Measurements from ENCODE around the gene NDUFS7. TPM values are rescaled to one million over a fixed set of nuclear protein-coding genes. Genes with fewer than 3 reads are reported as not detected.
A peak's percentile ranks its signal among the peaks of the same experiment; 100 is the strongest.

Gene NDUFS7
- polyA plus RNA-seq, 3 donors, result 119 to 232 (median 211) TPM

- Histone ChIP-seq H4K20me1 (ENCODE audit: insufficient read depth, low read length) (peaks cover 73% of the 10 kb centered on the region), H3K27ac (ENCODE audit: low read depth in 1 of 2, low read length in 2 of 2) (peak overlapping the region; percentile 17 to 81), H2AFZ (ENCODE audit: insufficient read depth, low read depth, low read length, poor library complexity, severe bottlenecking) (no peak overlapping the region), H3K27me3 (ENCODE audit: control insufficient read depth in 2 of 2, insufficient read depth in 2 of 2, low read length in 2 of 2) (no peaks in the 10 kb centered on the region), H3K4me2 (replicated peaks; ENCODE audit: extremely low read depth, low read length, poor library complexity, severe bottlenecking) (no peak overlapping the region), H3K79me2 (ENCODE audit: insufficient read depth, low read length) (peaks cover 82% of the 10 kb centered on the region), H3K9me3 (replicated peaks in 1 of 2; ENCODE audit: control insufficient read depth in 1 of 2, insufficient read depth in 1 of 2, low read length in 2 of 2) (no peaks in the 10 kb centered on the region), H3K4me1 (ENCODE audit: control insufficient read depth in 1 of 2, insufficient read depth in 2 of 2, low read length in 2 of 2) (peaks cover 41 to 47% of the 10 kb centered on the region in 2 donors), H3K36me3 (replicated peaks in 1 of 2; ENCODE audit: control insufficient read depth in 1 of 2, insufficient read depth in 2 of 2, low read length in 2 of 2) (peaks cover 17 to 21% of the 10 kb centered on the region in 2 donors), H3K9ac (ENCODE audit: insufficient read depth, low read length, poor library complexity, severe bottlenecking) (no peak overlapping the region), H3K4me3 (replicated peaks in 1 of 3; ENCODE audit: low read depth in 2 of 3, low read length in 3 of 3) (no peak overlapping the region)
- intact Hi-C loops (cut with micrococcal nuclease), result no loop called here
- 94% methylated on average over 7 of the region's 9 CpGs for WGBS (ENCODE audit: insufficient coverage)
- no peak for TF ChIP-seq CTCF (IDR thresholded peaks at IDR 0.05)
- Mint-ChIP-seq H3K27ac (peak overlapping the region in 6 of 7 donors; percentile 12 to 65 (median 61)), H3K4me3 (no peak overlapping the region), H3K9me3 (no peaks in the 10 kb centered on the region), H3K4me1 (peaks cover 53% of the 10 kb centered on the region), H3K27me3 (ENCODE audit: low read depth in 3 of 3) (peaks cover 0 to 2% (median 1%) of the 10 kb centered on the region in 3 donors), H3K36me3 (peaks cover 9 to 31% of the 10 kb centered on the region in 2 donors)
- DNase-seq, result no peak
Observed at GRCh38 chr19:1410789-1411188, 27.1 kb downstream of the NDUFS7 start.

GRCh38 chr19:1411255-1412191 is 27.8 kb downstream of the NDUFS7 start:
- H3K9me3 ChIP-seq (replicated peaks in 1 of 2; ENCODE audit: control insufficient read depth in 1 of 2, insufficient read depth in 1 of 2, low read length in 2 of 2), result no peaks in the 10 kb centered on the region
- H3K4me2 ChIP-seq (replicated peaks; ENCODE audit: extremely low read depth, low read length, poor library complexity, severe bottlenecking), result no peak overlapping the region
- H3K27me3 Mint-ChIP-seq (ENCODE audit: low read depth in 3 of 3), result peaks cover 0 to 2% (median 1%) of the 10 kb centered on the region in 3 donors
- no peak for TF ChIP-seq CTCF (IDR thresholded peaks at IDR 0.05)
- H3K9me3 Mint-ChIP-seq, result no peaks in the 10 kb centered on the region
- no peak overlapping the region for H2AFZ ChIP-seq (ENCODE audit: insufficient read depth, low read depth, low read length, poor library complexity, severe bottlenecking)
- no peak overlapping the region for H3K9ac ChIP-seq (ENCODE audit: insufficient read depth, low read length, poor library complexity, severe bottlenecking)
- peaks cover 17 to 24% of the 10 kb centered on the region in 2 donors for H3K36me3 ChIP-seq (replicated peaks in 1 of 2; ENCODE audit: control insufficient read depth in 1 of 2, insufficient read depth in 2 of 2, low read length in 2 of 2)
- intact Hi-C loops (cut with micrococcal nuclease), result no loop called here
- H3K27ac Mint-ChIP-seq, result peak overlapping the region in 5 of 7 donors; percentile 42 to 66 (median 50)
- peaks cover 80% of the 10 kb centered on the region for H4K20me1 ChIP-seq (ENCODE audit: insufficient read depth, low read length)
- no peak for DNase-seq
- H3K4me1 Mint-ChIP-seq, result peaks cover 57% of the 10 kb centered on the region
- H3K79me2 ChIP-seq (ENCODE audit: insufficient read depth, low read length), result peaks cover 89% of the 10 kb centered on the region
- peak overlapping the region; percentile 17 to 81 for H3K27ac ChIP-seq (ENCODE audit: low read depth in 1 of 2, low read length in 2 of 2)
- H3K4me1 ChIP-seq (ENCODE audit: control insufficient read depth in 1 of 2, insufficient read depth in 2 of 2, low read length in 2 of 2), result peaks cover 46 to 50% of the 10 kb centered on the region in 2 donors
- peaks cover 12 to 39% of the 10 kb centered on the region in 2 donors for H3K36me3 Mint-ChIP-seq
- H3K27me3 ChIP-seq (ENCODE audit: control insufficient read depth in 2 of 2, insufficient read depth in 2 of 2, low read length in 2 of 2), result no peaks in the 10 kb centered on the region
- H3K4me3 Mint-ChIP-seq, result no peak overlapping the region
- WGBS (ENCODE audit: insufficient coverage), result 86% methylated on average over 27 of the region's 29 CpGs
- H3K4me3 ChIP-seq (replicated peaks in 1 of 3; ENCODE audit: low read depth in 2 of 3, low read length in 3 of 3), result no peak overlapping the region

Data from CD14-positive monocyte (primary cell).